ENCODE results near the gene CENPF. TPM values are rescaled to one million over a fixed set of nuclear protein-coding genes. Genes with fewer than 3 reads are reported as not detected.

Gene CENPF
- total RNA-seq, 1 donor from 2014 or later = 22.3 TPM

GRCh38 chr1:214617843-214618242 lies 14.8 kb downstream of the CENPF start:
- DNase-seq = peak; percentile 77

GRCh38 chr1:214621236-214621635 lies 18.2 kb downstream of the CENPF start:
- DNase-seq = no peak

- no peak for DNase-seq
Measured at GRCh38 chr1:214623430-214623829, 20.4 kb downstream of the CENPF start.

GRCh38 chr1:214632091-214632490 lies 29.1 kb downstream of the CENPF start:
- no peak for DNase-seq

GRCh38 chr1:214633686-214634085 lies 30.7 kb downstream of the CENPF start:
- DNase-seq = no peak

- DNase-seq = no peak
Measured at GRCh38 chr1:214634267-214634666, 31.3 kb downstream of the CENPF start.

GRCh38 chr1:214635086-214635485 lies 32.1 kb downstream of the CENPF start:
- no peak for DNase-seq

- DNase-seq = no peak
Measured at GRCh38 chr1:214635506-214635905, 32.5 kb downstream of the CENPF start.

- DNase-seq = no peak
Measured at GRCh38 chr1:214636436-214636835, 33.4 kb downstream of the CENPF start.

- DNase-seq = no peak
Measured at GRCh38 chr1:214637125-214637524, 34.1 kb downstream of the CENPF start.

GRCh38 chr1:214637722-214638458 lies 34.9 kb downstream of the CENPF start:
- peak; percentile 75 for DNase-seq

- no peak for DNase-seq
Measured at GRCh38 chr1:214638459-214638807, 35.4 kb downstream of the CENPF start.

- no peak for DNase-seq
Measured at GRCh38 chr1:214638997-214639396, 36.0 kb downstream of the CENPF start.

- no peak for DNase-seq
Measured at GRCh38 chr1:214640431-214641213, 37.6 kb downstream of the CENPF start.

- DNase-seq = no peak
Measured at GRCh38 chr1:214641214-214641895, 38.4 kb downstream of the CENPF start.

- DNase-seq = no peak
Measured at GRCh38 chr1:214643030-214643429, 40.0 kb downstream of the CENPF start.

- no peak for DNase-seq
Measured at GRCh38 chr1:214645712-214646111, 42.7 kb downstream of the CENPF start.

- no peak for DNase-seq
Measured at GRCh38 chr1:214648801-214649200, 45.8 kb downstream of the CENPF start.

- DNase-seq = no peak
Measured at GRCh38 chr1:214649607-214650006, 46.6 kb downstream of the CENPF start.

GRCh38 chr1:214650664-214651063 lies 47.7 kb downstream of the CENPF start:
- no peak for DNase-seq

GRCh38 chr1:214657299-214657698 lies 54.3 kb downstream of the CENPF start:
- DNase-seq = no peak

GRCh38 chr1:214658175-214658574 lies 55.2 kb downstream of the CENPF start:
- DNase-seq = no peak

GRCh38 chr1:214658785-214659184 lies 55.8 kb downstream of the CENPF start:
- DNase-seq = peak; percentile 44

- DNase-seq = no peak
Measured at GRCh38 chr1:214660190-214660589, 57.2 kb downstream of the CENPF start.

All from dermis blood vessel endothelial cell (primary cell).